Esophagus muscularis mucosa (tissue), 4 donors: ENCODE data around the gene IMMP1L. TPM values are rescaled to one million over a fixed set of nuclear protein-coding genes. Genes with fewer than 3 reads are reported as not detected.
"Not testable (repeated sequence)": the region's sequence is repeated elsewhere in the genome, so short reads cannot be mapped to it uniquely, and the experiment has no call there.

ENCODE experiments used
- DNase-seq: peaks from one replicate; pipeline ENCODE4 v3.0.0-alpha.2; 2017; ENCODE audit errors: extremely low spot score
- H3K27ac ChIP-seq, 4 donors: fragments of 200-600 bp; sonication (generic); replicated peaks in 1 of 4; 1 replicate in 3 of 4; 2 replicates in 1 of 4; pipeline ENCODE4 v1.5.1; 2016 to 2019; ENCODE audit warnings: mild to moderate bottlenecking in 1 of 4
- H3K27me3 ChIP-seq, 4 donors: fragments of 200-600 bp; sonication (generic); one replicate each; pipeline versions ENCODE4 v1.5.1 to v1.6.0; 2016 to 2019
- H3K36me3 ChIP-seq, 4 donors: fragments of 200-600 bp; sonication (generic); one replicate each; pipeline ENCODE4 v1.5.1; 2016 to 2019
- H3K4me1 ChIP-seq, 4 donors: fragments of 200-600 bp; sonication (generic); one replicate each; pipeline ENCODE4 v1.5.1; 2016 to 2019
- H3K4me3 ChIP-seq, 4 donors: fragments of 200-600 bp; sonication (generic); 1 replicate in 2 of 4; 2 replicates in 2 of 4; pipeline ENCODE4 v1.5.1; 2016 to 2019; ENCODE audit warnings: mild to moderate bottlenecking in 4 of 4, moderate library complexity in 1 of 4
- H3K9me3 ChIP-seq, 4 donors: fragments of 200-600 bp; sonication (generic); 1 replicate in 3 of 4; 2 replicates in 1 of 4; pipeline ENCODE4 v1.5.1; 2016 to 2019
- CTCF ChIP-seq, 3 experiments: fragments of 200-600 bp in 2 of 3; fragments of 450-650 bp in 1 of 3; sonication (generic) in 2 of 3; IDR thresholded peaks; one replicate each; pipeline ENCODE4 v1.5.1; 2017 to 2019; ENCODE audit warnings: antibody characterized with exemption in 3 of 3, mild to moderate bottlenecking in 2 of 3, moderate library complexity in 1 of 3
- EP300 ChIP-seq: sonication (generic); formaldehyde crosslinking; IDR thresholded peaks from one replicate; pipeline ENCODE4 v1.6.1; 2017; ENCODE audit warnings: antibody characterized with exemption
- POLR2A ChIP-seq: fragments of 450-650 bp; IDR thresholded peaks from one replicate; pipeline ENCODE4 v1.6.1; 2017; ENCODE audit warnings: antibody characterized with exemption, moderate library complexity, mild to moderate bottlenecking, low read depth
- POLR2AphosphoS5 ChIP-seq, 2 donors: sonication (generic); formaldehyde crosslinking; IDR thresholded peaks; one replicate each; pipeline ENCODE4 v1.6.1; 2017; ENCODE audit warnings: antibody characterized with exemption in 2 of 2
- WGBS: methylation state at CpG from one replicate; pipeline ENCODE4 v1.1.5; 2018; 5-methylcytosine and 5-hydroxymethylcytosine counted together
- intact Hi-C: fragments of 100-400 bp; cut with DNase I; formaldehyde crosslinking; loops from one replicate; pipeline ENCODE4 v1.15.1; 2023
- total RNA-seq, 4 donors: library from RNA; depleted of rRNA; stranded (reverse); fragments of >200 nt; gene quantifications; one replicate each; pipeline versions ENCODE4 v1.1.0 to v1.2.1, GENCODE V29; 2016

The IMMP1L gene
- total RNA-seq, 4 donors from 2014 or later, result 27.8 to 49.8 (median 40.1) TPM

- no peaks in the 10 kb centered on the region for H3K36me3 ChIP-seq
- intact Hi-C loops, result no loop called here
- H3K27ac ChIP-seq, result no peak overlapping the region
- 96% methylated on average over 6 of the region's 6 CpGs for WGBS
- no peak for TF ChIP-seq CTCF (IDR thresholded peaks at IDR 0.05)
- TF ChIP-seq POLR2A, result no peak
- no peak for TF ChIP-seq POLR2AphosphoS5 (IDR thresholded peaks at IDR 0.05)
- TF ChIP-seq EP300, result no peak
- peaks cover 13 to 25% (median 19%) of the 10 kb centered on the region in 4 donors for H3K4me1 ChIP-seq
- H3K4me3 ChIP-seq, result no peak overlapping the region
- no peaks in the 10 kb centered on the region for H3K9me3 ChIP-seq
- no peaks in the 10 kb centered on the region for H3K27me3 ChIP-seq
- DNase-seq, result no peak
These were observed 2.7 kb upstream of the IMMP1L start for GRCh38 chr11:31512117-31512516.

GRCh38 chr11:31509051-31509428, 382 bp downstream of the IMMP1L start:
- intact Hi-C loops, result no loop called here
- Histone ChIP-seq H3K4me3 (peak overlapping the region; percentile 75 to 90 (median 82)), H3K4me1 (peaks cover 13 to 25% (median 19%) of the 10 kb centered on the region in 4 donors), H3K9me3 (no peaks in the 10 kb centered on the region), H3K27ac (peak overlapping the region; percentile 82 to 90 (median 84)), H3K27me3 (no peaks in the 10 kb centered on the region), H3K36me3 (peaks cover 0 to 7% (median 3%) of the 10 kb centered on the region in 4 donors)
- no peak for DNase-seq
- 1% methylated on average over 8 of the region's 8 CpGs for WGBS
- no peak for TF ChIP-seq CTCF (IDR thresholded peaks at IDR 0.05)
- no peak for TF ChIP-seq EP300
- TF ChIP-seq POLR2A, result no peak
- no peak for TF ChIP-seq POLR2AphosphoS5 (IDR thresholded peaks at IDR 0.05)

- no peaks in the 10 kb centered on the region for H3K27me3 ChIP-seq
- H3K4me3 ChIP-seq, result no peak overlapping the region
- no peak for DNase-seq
- peaks cover 0 to 7% (median 3%) of the 10 kb centered on the region in 4 donors for H3K36me3 ChIP-seq
- no peaks in the 10 kb centered on the region for H3K4me1 ChIP-seq
- no peak overlapping the region for H3K27ac ChIP-seq
- 93% methylated on average over 2 of the region's 2 CpGs for WGBS
- no peak for TF ChIP-seq CTCF (IDR thresholded peaks at IDR 0.05)
- intact Hi-C loops, result no loop called here
- H3K9me3 ChIP-seq, result no peaks in the 10 kb centered on the region
These were observed 8.9 kb downstream of the IMMP1L start for GRCh38 chr11:31500560-31500959.

- intact Hi-C loops, result no loop called here
- Histone ChIP-seq H3K27ac (no peak overlapping the region), H3K27me3 (no peaks in the 10 kb centered on the region), H3K9me3 (no peaks in the 10 kb centered on the region), H3K36me3 (peaks cover 0 to 4% (median 1%) of the 10 kb centered on the region in 4 donors), H3K4me3 (no peak overlapping the region), H3K4me1 (no peaks in the 10 kb centered on the region)
- no peak for DNase-seq
- TF ChIP-seq POLR2A, result no peak
- TF ChIP-seq POLR2AphosphoS5 (IDR thresholded peaks at IDR 0.05), result no peak
- WGBS, result 91% methylated on average over 3 of the region's 3 CpGs
These were observed 9.7 kb downstream of the IMMP1L start for GRCh38 chr11:31499576-31500178.

- H3K36me3 ChIP-seq, H3K4me1 ChIP-seq, H3K27me3 ChIP-seq, intact Hi-C loops, DNase-seq, H3K27ac ChIP-seq, H3K9me3 ChIP-seq, H3K4me3 ChIP-seq: not testable (repeated sequence)
- 100% methylated on average over 4 of the region's 4 CpGs for WGBS
These were observed 15.7 kb downstream of the IMMP1L start for GRCh38 chr11:31493762-31494161.

GRCh38 chr11:31493235-31493634, 16.2 kb downstream of the IMMP1L start:
- H3K4me3 ChIP-seq, result no peak overlapping the region
- peaks cover 0 to 5% (median 0%) of the 10 kb centered on the region in 4 donors for H3K36me3 ChIP-seq
- 98% methylated on average over 4 of the region's 4 CpGs for WGBS
- intact Hi-C loops, result no loop called here
- H3K4me1 ChIP-seq, result peaks cover 0 to 8% (median 7%) of the 10 kb centered on the region in 4 donors
- DNase-seq, result no peak
- no peak for TF ChIP-seq CTCF (IDR thresholded peaks at IDR 0.05)
- TF ChIP-seq POLR2A, result no peak
- no peak for TF ChIP-seq EP300
- no peak for TF ChIP-seq POLR2AphosphoS5 (IDR thresholded peaks at IDR 0.05)
- no peaks in the 10 kb centered on the region for H3K9me3 ChIP-seq
- no peaks in the 10 kb centered on the region for H3K27me3 ChIP-seq
- no peak overlapping the region for H3K27ac ChIP-seq
